Hematopoietic multipotent progenitor cell treated with erythropoietin and hydrocortisone succinate and interleukin-3 and kit ligand, for 6 days (in vitro differentiated cells): ENCODE results near the gene CTBP2.
A peak's percentile ranks its signal among the peaks of the same experiment; 100 is the strongest.
"Not testable (repeated sequence)": the region's sequence is repeated elsewhere in the genome, so short reads cannot be mapped to it uniquely, and the experiment has no call there.

ENCODE experiments used
- DNase-seq: peaks from one replicate; pipeline ENCODE4 v3.0.0-alpha.2; 2015

Gene CTBP2

DNA sequence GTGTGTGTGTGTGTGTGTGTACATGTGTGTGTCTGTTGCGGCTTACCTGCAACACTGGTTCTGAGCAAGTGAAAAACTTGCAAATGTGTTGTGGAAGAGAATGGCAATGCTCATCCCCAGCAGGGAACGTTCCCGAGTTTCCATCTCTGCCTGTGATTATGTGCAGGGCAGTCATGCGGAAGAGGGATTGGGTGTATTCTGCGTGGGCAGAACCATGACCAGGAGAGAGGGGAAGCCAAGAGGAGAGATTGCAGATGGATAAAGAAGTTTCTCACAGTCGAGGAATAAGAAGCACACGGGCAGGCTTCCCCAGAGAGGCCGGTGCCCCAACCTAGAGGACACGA, 99.9 kb downstream of the CTBP2 start:
- no peak for DNase-seq

GRCh38 chr10:125060026-125060425, 100.3 kb downstream of the CTBP2 start:
- no peak for DNase-seq

- DNase-seq = not testable (repeated sequence)
These were observed 101.0 kb downstream of the CTBP2 start for GRCh38 chr10:125059348-125059747.

DNA sequence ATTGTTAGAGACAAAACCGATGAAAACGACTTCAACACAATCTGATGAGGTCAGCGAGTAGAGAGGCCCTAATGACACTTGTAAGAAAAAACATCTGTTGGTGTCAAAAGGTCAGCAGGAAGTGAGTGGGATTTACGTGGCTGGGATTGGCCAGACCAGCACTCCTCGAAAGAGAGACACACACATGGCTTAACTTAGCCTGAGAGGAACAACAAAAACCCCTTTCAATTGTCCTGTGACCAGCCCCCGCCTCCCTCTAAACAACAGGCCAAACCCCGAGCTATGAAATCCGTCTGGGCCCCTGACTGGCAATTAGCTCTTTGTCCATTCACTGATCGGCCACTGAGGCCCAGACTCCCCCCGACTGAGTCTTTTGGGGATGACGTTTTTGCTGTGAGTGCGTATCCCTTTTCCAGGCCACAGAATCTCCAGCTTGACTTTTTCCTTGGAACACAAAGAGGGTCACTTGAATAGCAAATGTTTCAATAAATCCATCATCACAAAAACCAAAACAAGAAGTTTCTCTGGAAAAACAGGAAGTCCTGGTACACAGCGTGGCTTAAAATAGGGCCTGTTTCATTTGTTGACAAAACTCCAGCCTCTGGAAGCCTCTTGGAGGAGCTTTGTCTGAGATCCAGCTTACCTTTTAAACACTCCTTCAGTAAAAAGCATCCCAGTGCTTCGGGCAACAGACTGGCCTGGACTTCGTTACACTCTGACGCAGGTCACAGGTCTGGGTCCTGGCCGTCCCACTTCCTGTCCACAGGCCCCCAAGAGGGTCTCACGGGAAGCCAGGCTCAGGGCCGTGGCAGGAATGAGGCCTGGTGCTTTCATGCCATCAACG, 103.0 kb downstream of the CTBP2 start:
- DNase-seq = no peak

DNA sequence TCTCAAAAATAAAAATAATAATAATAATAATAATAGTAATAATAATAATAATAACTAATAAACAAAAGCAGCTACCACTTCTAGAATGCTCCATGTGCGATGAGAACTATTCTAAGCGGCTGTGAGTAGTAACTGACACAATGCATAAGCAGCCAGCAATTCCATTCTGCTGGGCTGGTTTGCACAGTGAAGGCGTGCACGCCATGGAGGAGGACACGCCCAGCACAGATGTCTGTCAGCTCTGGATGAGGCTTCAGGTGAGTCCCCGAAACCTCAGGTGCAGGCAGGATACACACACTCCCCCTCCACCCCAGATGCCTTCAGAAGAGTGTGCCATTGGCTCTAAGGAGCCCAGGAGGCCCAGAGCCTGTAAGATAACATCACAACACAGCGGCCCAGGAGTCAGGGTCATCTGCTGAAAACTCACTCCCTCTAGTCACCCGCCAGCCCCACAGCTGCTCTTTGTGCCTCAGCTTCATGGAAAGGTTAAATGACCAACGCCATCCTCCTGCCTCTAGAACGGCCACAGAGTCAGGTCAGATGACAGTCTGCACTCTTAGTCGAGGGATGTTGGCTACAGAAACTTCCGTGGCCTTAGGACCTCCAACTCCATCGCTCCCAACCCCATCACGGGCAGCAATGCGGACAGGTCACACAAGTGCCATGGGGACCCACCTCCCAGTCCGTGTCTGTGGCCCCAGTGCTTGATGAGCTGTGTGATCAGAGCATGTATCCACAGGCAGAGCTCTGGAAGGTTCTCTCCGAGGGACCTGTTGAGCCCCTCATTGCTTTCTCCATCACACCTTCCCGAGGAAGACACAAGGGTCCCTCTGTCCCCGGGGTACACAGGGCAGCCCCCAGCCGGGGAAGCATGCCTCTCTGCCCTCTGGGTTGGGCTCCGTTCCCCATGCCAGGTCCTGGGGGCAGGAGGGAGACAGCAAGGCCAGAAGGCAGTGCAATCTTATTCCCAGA, 103.9 kb downstream of the CTBP2 start:
- DNase-seq = no peak

GRCh38 chr10:125055446-125055845, 104.9 kb downstream of the CTBP2 start:
- DNase-seq = no peak

- DNase-seq = no peak
These were observed 105.6 kb downstream of the CTBP2 start for GRCh38 chr10:125054669-125055268.

DNA sequence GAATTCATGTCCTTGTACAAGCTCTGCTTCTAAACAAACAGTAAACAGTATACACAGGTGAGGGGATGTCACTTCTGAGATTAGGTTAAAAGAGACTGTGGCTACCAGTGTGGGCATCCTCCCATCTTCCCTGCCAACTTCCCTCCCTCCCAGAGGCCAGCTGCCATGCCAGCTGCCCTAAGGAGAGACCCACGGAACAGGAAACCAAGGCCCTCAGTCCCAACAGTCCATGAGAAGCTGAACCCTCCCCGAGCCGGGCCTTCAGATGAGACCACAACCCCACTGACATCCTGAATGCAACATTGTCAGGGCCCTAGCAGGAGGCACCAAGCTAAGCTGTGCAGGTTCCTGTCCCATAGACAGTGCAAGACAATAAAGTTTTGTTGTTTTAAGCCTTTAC, 106.1 kb downstream of the CTBP2 start:
- DNase-seq = no peak

- DNase-seq = no peak
These were observed 108.2 kb downstream of the CTBP2 start for GRCh38 chr10:125052146-125052545.

DNA sequence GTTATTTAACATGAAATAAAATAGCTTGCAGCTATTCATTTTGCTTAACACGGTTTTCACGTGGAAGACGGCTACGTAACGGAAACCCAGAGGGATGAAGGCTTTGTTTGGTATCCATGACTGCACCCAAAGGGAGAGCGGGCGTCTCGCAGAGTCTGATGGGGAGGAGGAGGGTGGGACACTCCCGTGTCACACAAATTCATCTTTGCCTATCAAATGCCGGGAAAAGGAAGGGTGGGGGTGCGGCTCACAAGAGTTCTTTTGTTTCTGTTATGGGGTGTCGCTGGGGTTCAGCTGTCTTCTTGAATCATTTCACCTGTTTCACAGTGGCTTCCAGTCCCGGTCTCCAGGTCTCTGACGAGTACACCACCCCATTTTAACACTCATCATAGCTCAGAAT, 110.0 kb downstream of the CTBP2 start:
- DNase-seq = no peak

GRCh38 chr10:125049216-125049881, 111.0 kb downstream of the CTBP2 start:
- DNase-seq = peak; percentile 79

DNA sequence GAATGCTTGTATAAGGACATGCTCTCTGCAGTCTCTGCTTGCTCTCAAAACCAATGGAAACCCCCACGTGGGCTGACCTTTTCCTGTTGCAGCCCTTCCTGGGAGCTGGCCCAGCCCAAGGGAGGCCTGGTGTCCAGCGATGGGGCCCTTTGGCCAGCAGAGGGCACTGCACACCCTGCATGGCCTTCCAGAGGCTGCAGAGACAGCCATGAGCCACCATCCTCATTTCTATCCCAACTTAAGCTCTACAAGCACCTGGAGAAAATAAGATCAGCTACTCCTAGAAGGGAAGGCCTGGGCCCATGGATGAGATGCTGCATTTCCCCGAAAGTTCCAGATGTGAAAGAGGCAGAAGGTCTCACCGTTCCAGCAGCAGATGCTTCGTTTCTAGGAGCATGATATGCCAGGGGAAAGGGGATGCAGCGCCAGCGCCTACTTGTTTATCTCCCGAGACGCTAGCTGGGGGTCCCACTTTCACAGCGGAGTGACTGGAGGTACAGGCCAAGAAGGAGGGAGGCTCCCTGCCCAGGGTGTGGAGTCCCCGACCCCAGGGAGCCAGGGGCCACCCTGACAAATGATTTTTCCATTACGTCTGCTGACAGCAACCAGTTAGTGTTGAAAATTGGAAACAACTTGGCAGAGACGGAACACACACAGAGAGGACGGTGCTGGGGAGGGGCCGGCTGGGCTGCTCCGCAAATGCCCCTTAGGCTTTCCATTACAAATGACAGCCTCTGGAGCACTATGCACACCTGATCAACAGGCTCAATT, 112.1 kb downstream of the CTBP2 start:
- peak; percentile 89 for DNase-seq

GRCh38 chr10:125043841-125044658, 116.3 kb downstream of the CTBP2 start:
- no peak for DNase-seq

DNA sequence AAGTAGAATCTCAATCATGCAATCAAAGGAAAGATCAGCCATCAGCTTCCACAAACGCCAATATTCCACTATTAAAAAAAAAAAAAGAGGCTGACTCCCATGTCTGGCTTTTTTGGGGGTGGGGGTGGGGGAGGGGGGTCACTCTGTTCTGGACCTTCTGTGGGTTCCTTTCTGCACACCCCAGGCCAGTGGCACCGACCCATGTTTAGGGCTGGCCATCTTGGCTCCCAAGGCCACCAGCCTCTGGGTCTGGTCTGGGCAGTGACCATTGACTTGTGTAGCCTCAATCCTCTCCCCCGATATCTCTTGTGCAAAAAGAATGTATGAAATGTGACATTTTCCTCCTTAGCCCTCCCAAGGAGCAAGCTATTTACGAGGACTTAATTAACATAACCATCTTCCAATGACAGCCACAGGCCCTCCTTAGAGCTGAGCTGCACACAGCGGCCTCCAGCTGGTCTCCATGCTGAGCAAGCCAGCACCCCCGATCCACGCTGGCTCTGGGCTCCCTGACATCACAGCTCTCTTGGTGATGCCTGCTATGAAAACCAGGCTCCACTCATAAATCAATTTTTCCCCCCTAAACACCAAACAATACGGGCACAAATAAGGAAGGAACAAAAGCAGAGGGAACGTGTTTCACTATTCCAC, 118.4 kb downstream of the CTBP2 start:
- no peak for DNase-seq

DNA sequence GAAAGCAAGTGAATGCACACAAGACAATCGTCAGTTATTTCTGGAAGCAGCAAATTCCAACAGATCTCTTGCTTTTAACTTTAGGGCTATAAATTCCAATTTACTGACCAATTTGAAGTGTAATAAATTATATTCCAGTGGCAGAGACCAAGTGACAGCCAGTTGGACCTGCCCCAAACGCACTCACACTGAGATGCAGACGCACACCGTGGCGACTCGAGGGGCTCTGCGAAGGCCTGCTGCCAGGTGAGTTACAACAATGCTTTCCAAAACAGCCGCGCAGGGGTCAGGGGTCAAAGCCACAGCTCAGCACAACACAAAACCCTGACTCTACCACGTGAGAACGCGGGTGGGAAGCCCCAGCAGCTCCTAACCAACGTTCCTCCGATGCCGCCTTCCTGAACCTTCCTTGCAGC, 121.0 kb downstream of the CTBP2 start:
- DNase-seq = no peak

DNA sequence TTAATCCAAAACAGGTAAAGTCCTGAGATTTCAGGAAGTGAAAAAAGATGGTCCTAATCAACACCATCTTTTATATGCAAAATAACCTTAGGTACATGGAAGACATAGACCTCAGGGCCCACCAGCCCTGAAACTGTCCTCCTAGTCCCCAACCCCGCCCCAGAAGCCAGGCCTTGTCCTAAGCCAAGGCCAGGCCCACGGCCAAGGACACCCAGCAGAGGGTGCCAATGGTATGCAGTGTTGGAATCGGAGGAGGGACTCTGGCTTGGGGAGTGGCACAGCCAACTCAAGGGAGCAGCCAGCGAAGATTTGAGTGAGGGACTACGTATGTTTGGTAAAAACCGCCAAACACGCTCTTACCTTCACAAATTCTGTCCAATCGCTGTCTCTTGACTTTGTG, 121.7 kb downstream of the CTBP2 start:
- DNase-seq = peak; percentile 43

GRCh38 chr10:125037145-125037877, 123.1 kb downstream of the CTBP2 start:
- DNase-seq = no peak

DNA sequence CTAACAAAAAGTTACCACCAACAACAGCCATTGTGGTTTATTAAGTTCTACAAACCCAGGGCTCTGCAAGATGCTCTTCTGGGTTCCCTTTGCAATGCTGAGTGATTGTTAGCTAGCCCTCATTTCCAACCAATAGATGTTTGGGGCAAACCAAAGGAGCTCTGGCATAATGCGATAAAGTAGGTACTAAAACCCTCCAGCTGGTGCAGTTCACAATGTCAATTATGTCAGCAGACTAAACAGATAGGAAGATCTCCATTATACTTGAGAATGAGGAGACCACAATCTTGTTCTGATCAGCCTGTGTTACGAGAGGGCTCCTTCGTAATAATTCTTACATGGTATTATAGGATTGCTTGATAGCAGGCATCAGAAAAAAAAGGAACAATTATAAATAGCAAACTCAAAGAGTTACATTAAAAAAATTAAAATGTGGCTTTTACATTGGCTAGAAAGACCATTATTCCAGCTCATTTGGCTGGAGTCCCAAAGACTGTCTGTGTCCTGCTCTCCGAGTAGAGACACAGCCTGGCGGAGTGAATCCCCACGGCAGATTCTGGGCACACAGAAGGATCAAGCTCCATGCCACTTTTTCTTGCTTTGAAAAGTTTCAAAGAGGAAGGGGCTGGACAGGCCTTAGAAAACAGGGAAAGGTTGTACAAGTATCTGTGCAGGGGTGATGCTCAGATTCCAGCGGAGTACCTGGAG, 124.6 kb downstream of the CTBP2 start:
- no peak for DNase-seq

GRCh38 chr10:125035136-125035535, 125.2 kb downstream of the CTBP2 start:
- DNase-seq = no peak
